NCI-H1436 treated with DMSO at 0.1 percent for 48 hours (cell line): ENCODE measurements around the gene MIER2.

Experiments
- DNase-seq: peaks from one replicate; lab custom pipeline; 2025; lab: John Stamatoyannopoulos, UW

Gene MIER2

DNA sequence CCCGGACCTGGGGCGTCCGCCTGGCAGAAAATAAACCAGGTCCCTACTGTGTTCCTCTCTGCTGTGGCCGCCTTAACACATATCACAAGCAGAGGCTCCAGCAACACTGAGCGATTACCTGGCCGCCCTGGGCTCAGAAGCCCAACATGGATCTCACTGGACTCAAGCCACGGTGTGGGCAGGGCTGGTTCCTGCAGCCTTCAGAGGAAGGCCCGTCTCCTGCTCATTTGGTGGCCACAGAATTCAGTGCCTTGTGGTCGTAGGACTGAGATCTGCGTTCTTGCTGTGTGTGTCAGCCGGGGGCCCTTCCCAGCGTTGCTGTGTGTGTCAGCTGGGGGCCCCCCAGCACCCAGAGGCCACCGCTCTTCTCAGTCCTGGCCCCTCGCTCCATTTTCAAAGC lies 34.1 kb upstream of the MIER2 start:
- DNase-seq = no peak

DNA sequence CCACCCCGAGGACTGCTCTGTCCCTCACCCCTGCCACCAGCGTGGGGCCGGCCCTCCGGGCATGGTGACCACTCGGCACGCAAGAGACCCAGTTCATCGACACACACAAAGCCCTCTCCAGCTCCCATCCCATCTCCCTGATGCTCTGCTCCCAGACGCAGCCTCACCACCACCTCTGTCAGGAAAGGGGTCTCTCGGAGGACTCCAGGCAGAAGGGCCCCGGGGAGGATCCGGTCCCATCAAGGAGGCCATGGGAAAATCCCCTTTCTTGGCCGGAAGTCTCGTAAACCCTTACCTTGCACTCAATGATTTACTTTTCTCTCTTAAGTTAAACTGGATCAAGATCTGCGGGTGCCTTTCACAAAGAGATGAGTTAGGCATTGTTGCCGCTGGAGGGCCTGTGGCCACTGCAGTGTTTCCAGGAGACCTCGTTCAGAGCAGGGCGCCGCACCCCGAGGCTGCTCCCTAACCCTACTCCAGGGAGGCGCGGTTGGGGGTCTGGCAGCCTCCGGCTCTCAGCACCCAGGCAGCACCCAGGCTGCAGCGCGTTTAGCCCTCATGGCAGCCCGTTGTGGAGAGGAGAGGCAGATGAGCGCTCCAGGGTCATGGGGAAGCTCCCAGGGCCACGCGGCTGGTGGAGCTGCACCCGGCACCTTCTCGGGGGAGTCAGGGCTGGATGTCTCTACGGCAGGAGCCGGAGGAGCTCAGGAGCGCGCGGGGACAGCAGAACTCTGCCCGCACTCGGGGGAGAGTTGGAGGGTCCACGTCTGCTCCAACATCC lies 33.4 kb upstream of the MIER2 start:
- no peak for DNase-seq

DNA sequence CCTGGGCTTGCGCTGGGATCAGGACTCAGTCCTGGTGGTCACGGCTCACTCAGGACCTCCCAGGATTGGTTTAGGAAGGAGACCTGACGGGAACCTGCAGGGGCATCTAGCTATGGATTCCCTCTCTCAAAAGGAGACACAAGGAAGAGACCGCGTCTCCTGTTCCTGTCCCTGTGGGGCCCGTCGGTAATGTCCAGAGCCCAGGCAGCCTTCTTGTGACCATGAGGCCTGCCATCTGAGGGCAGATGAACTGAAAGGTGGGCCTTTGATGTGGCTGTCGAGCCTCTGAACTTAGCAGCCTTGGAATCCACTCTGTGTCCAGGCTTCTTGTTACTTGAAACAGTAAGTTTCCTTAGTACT lies 31.5 kb upstream of the MIER2 start:
- no peak for DNase-seq

DNA sequence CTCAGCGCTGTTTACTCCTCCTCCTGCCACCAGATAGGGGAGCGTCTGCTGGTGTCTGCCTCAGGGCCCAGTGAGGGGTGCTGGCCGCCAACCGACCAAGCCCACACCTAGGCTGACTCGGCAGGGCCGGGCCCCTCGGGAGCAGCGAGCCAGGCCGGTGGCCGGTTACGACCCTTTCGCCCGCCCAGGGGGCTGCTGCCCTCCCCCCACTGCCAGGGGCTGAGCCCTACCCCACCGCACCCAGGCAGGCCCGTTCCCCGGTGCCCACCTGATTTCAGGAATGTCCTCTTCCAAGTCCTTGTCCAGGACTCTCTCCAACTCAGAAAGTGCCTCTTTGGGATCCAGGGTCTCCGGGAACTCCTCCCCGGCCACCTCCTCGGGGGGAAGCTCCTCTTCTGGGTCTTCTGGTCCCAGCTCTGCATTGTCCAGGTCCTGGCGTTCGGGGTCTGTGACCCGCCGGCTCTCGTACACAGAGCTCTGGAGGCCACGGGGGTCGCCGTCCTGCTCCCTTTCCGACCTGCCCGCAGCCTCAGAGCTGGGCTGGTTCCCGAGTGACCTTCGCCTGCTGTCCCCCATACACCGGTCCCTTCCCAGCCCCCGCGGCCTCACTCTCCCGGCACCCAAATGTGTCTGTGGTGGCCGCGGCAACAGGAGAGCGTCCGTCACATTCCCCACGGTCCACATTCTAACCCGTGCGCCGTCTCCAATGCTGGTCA lies 31.0 kb upstream of the MIER2 start:
- DNase-seq = no peak

DNA sequence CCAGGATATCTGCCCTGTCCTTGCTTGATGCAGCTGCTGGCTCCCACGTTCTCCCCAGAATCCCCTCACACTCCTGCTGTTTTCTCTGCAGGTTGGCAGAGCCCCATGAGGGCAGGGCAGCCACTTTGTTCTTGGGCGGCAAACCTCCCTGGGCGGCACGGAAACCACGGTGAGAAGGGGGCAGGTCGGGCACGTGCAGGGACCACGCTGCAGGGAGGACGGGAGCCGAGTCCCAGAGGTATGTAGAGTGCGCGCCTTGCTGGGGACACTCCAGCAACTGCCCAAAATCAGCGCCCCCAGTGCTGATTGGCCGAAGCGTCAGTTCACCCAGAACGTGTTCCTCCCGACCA lies 30.3 kb upstream of the MIER2 start:
- DNase-seq = no peak

DNA sequence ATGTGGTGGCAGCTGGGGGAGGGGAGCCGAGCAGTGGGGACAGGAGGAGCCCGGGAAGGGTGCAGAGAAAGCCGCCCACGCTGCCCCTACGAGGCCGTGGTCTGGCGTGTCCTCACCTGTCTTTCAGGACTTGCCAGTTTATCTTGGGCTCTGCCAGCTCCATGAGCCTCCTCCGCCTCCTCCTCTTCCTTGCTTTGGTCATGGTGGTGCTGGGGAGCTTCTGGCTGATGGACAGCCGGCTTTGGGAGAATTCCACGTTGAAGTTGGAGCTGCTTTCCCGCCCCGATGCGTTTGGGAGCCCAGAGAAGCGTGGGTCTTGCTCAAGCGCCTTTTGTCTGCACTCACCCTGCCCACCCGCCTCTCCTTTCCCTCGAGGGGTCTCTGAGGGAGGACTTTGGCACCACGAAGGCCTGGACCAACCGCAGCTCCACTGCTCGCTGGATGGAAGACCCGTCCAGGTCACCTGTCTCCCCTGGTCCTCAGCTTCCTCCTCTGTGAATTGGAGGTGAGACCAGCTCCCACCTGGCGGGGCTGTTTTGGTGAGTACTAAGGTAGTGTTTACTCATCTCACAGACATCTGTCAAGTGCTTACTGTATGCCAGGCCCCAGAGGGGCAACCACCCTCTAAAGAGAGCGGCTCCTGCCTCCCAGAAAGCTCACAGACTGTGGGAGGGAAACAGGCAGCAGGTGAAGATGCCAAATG lies 29.7 kb upstream of the MIER2 start:
- no peak for DNase-seq

DNA sequence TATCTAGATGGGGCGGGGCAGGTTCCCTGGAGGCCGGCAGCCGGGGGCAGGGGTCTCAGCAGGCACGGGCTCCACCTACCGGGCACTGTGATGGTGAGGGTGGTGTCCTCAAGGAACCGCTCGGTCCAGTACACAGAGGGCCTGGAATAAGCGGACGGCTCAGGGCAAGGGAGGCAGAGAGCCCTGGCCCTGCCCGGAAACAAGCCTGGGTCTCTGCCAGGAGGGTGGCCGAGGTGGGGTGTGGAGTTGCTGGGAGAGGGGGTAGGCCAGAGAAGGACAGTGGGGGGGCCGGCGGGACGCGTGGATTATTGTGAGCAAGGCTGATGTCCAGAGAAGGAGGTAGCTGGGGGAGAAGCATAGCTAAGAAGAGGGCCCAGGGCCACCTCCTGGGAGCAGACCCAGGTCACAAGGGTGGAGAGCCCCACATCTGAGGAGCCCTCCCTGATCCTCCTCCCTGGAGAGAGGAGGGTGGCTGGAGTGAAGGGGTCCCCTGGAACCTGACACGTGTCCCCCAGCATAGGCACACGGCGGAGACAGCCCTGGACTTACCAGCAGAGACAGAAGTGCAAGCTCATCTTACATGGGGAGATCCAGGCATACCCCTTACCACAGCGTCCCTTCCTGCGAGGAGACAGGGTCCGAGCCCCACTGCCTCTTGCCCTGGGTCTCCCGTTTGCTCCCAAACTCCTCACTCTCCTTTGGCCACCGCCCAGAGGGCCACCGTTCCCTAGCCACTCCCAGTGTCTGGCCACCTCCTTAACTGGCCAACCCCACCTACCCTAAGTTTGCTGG lies 29.0 kb upstream of the MIER2 start:
- DNase-seq = no peak

DNA sequence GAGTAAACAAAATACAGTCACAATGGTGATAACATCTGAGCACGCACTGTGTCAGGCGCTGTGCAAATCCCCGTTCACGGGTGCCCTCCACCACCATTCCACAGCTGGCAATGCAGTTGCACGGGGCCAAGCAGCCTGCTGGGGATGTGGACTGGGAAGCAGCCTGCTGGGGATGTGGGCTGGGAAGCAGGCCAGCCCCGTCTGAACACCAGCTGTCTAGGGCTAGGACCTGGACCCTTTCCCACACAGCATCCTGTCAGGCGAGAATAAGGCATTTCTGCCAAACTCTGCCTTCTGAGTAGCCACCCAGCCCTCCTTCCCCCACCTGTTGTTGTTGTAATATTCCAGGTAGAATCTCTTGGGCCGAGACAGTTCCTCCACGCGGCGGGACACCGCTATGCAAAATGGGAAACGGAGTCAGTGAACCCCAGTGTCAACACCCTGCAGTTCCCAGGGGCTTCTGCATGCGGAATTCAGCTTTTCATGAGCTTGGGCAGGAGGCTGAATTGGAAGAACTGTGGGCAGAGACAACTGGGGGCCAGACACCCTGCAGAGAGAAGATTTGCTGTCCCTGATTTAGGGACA lies 27.8 kb upstream of the MIER2 start:
- DNase-seq = no peak

DNA sequence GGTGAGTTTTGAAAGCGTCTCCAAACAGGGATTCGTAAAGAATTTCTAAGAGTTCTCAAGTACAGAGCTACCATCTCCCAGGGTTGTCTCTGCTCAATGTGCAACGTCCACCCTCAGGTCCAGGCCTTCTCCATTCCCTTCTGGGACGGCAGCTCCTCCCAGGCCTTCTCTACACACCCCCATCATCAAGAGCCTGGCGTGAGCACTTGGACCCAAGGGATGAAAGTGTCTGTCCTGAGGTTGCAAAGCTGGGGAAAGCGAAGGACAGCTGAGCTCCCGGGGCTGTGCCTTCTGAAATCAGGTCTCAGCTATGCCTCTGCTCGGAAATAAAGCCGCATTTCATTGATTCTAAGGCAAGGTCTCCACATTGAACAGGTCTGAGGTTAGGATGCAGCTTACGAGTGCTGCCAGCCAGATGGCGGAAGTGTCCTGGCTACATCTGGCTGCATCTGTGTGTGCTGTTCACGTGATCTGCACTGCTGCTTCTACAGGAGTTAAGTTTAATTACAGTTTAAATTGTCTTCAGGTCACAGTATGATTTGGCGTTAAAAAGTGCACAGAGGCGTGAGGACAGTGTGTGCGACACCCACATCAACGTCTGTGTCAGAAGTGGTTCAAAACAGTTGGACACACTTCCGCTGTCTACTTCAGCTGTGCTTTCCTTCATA lies 27.0 kb upstream of the MIER2 start:
- DNase-seq = no peak

DNA sequence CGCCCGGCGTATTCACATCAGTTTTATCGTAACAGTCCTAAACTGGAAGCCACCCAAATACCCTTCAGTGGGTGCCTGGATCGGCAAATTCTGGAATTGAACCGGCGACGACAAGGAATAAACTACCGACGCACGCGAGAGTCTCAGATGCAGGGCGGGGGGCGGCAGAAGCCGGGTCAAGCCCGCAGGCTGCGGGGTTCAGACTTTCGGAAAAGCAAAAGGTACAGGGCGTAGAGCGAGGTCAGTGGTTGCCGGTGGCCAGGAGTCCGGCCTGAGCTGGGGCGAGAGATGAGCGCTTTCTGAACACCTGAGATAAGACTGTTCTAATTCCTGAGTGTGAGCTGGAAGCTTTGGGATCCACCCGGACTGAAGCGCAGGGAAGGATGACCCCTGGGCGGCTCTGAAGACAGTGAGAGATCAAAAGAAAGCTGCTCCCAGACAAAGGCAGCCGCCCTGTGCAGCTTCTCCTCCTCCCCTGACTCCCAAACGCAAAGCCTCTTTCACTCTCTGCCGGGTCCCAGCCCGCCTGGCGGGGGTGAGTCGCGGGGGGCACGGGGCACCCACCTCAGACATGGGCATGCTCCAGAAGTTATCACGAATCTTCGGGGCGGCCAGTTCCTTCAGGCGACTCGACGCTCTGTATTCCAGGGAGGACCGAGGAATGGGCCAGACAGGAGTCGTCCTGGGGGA lies 26.2 kb upstream of the MIER2 start:
- DNase-seq = no peak

DNA sequence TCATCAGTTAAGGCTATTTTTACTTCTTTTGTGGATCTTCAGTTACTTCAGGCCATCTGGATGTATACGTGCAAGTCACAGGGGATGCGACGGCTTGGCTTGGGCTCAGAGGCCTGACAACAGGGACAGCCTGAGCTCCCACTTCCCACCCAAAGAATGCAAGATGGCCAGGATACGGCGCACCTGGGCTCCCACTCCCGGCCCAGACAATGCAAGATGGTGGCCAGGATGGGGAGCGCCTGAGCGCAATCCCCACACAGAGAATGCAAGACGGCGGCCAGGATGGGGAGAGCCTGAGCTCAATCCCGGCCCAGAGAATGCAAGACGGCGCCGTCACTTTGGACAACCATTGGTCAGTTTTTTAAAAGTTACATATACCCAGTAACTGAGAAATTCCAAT lies 25.3 kb upstream of the MIER2 start:
- DNase-seq = no peak

DNA sequence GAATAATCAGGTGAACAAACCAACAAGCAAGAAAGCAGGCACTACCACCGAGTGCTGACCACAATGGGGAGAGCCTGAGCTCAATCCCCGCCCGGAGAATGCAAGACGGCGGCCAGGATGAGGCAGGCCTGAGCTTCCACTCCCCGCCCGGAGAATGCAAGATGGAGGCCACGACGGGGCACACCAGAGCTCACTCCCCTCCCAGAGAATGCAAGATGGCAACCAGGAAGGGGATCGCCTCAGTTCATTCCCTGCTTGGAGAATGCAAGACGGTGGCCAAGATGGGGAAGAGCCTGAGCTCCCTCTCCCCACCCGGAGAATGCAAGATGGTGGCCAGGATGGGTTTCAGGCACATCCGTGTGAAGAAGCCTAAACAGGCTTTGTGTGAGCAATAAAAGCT lies 24.7 kb upstream of the MIER2 start:
- no peak for DNase-seq

DNA sequence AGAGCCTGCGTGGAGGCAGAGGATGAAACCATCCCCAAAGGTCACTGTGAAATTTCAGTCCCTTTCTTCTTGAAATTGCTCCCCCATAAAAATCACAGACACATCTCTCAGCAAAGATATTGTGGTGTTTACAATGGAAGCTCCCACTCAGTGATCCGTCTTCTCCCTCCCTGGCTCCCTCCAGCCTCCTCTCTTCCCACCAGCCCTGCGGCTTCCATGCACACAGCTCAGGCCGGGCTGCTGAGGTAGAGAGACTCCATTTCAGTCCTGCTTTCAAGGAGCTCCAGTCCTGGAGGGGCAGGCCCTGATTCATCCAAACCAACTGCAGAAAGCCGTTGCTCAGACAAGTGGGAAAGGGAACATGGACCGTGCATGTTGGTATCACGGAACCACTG lies 24.0 kb upstream of the MIER2 start:
- no peak for DNase-seq

DNA sequence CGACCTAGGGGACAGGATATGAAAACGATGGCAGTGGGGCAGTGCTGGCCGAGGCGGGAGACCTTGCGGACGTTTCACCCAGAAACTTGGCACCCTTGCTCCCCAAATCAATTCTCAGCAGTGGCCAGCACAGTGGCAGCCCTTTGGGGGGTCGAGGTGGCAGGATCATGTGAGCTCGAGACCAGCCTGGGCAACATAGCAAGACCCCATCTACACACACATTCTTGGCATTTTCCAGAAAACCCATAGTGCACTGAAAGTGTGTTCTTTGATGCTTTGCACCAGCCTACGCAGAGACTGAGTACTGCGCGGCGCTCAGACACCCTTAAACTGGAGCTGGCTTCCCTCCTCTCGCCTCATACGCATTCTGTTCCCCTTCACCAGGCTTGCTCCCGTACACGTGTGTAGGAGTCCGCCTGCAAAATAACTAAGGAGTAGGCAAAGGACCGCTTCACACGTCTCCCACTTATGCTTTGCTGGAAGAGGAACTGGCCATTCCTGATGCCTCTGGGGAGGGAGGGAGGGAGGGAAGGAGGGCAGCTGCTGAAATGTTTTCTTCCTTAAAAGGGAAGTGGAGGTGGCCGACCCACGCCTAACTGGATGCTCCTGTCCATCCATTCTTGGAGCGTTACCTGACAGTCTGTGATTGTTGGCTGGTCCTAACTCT lies 23.5 kb upstream of the MIER2 start:
- no peak for DNase-seq

DNA sequence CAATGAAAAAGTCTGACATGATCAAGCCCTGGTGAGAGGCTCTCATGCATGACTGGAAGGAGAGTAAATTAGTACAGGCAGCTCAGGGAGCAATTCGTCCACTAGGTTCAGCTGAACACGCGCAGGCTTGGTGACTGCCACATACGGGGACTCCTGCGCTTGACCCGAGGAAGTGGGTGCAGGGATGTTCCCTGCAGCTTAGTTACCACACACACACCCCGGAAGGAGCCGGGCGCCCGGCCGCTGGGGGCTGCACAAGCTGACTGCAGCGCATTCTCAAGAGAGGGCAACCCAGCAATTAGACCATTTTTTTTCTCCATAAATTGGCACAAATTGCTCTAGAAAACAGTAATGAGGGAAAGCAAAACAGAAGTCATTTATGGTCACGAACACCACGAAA lies 23.0 kb upstream of the MIER2 start:
- no peak for DNase-seq

DNA sequence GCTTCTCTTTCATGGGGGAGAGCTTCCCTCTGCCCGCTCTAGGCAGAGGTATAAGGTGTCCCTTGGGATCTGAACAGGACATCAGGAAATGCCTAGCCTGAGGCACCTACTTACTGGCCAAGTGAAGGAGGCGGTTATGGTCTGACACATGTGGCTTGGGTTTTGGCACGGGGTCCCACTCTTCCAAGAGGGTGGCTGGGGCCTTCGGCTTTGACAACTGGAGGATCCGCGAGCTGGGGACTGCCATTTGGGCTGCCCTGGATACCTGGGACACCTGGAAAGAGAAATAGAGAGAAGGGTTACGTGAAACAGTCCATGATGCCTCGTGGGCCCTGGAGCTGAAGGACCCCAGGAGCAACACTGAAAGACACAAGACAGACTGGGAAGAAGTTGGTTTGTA lies 22.4 kb upstream of the MIER2 start:
- DNase-seq = no peak

DNA sequence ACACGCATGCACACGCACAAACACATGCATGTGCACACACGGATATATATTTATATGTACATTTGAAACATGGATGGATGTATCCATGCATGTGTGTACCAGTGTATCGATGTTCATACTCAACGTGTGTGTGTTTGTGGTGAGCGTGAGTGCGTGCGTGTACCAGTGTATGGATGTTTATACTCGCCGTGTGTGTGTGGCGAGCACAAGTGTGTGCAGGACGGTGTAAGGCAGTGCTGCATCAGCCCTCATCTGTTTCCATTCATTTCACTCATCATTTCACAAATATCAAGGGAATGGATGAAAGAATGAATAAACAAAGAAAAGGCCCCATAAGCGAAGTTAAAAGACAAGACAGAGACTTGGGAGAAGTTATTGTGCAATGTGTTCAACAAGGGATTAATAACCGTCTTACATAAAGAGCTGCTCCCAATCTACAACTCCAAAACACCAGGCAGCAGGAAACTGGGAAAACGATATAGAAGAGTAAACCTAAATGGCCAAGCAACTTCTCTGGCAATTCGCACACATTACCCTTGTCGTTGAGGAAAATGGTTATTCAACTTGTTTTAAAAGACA lies 21.7 kb upstream of the MIER2 start:
- DNase-seq = no peak

DNA sequence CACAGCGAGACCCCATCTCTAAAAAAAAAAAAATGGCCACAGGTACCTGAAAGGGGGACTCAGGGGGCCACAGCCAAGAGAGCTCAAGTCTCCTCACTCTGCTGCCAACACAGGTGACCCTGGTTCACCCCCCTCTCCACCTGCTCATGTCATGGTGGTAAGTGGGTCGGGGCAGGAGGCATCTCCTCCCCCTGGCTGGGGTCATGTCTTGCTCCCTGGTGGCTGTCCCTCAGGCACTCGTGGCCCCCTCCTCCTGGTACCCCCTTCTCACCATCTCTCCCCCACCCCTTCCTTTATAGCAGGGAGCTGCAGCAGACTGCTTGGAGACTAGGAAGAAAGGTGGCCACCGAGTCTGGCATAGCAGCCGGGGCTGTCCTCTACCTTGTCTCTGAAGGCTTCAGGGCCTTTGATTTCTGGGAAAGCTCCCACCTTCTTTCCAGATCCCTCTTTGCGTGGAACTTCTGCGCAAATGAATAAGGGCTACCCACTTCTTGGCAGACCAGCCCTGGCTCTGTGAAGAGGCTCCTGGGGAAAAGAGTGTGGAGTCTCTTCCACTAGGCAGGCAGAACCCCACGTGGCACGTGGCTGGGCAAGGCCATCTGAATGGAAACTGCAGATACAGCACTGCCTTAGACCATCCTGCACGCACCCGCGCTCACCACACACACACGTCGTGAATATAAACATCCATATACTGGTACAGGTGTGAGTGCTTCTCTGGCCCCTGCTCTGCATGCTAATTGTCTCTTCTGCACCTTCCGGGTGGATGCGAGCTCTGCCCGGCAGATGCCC lies 20.1 kb upstream of the MIER2 start:
- DNase-seq = no peak

DNA sequence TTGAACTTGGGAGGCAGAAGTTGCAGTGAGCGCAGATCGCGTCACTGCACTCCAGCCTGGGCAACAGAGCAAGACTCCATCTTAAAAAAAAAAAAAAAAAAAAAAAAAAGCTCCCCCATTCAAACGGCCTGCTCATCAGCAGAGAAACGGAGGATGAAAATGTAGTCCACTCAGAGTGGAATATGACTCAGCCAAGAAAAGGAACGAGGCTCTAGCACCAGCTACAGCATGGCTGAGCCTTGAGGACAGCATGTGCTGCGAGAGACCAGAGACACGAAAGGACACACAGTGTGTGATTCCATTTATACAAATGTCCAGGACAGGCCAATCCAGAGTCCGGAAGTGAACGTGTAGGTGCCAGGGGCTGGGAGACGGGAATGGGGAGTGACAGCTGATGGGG lies 18.1 kb upstream of the MIER2 start:
- DNase-seq = no peak
